Activated naive CD4-positive, alpha-beta T cell treated with anti-CD3 and anti-CD28 coated beads for 36 hours (primary cell): Measurements from ENCODE around the gene PIK3R2. TPM values are rescaled to one million over a fixed set of nuclear protein-coding genes. Genes with fewer than 3 reads are reported as not detected.

ENCODE experiments used
- CTCF ChIA-PET: fragments of 350-600 bp; sonication (Branson Sonifier 250); formaldehyde crosslinking; loops from one replicate; lab custom pipeline; 2021; ENCODE audit warnings: antibody characterized with exemption; lab: Charles Lee
- DNase-seq: peaks from one replicate; pipeline ENCODE4 v3.0.0-alpha.2; 2020
- H3K27ac Mint-ChIP-seq: one replicate; pipeline ENCODE4 v1.8.0; 2021; ENCODE audit warnings: mild to moderate bottlenecking, mixed read lengths
- H3K27me3 Mint-ChIP-seq: one replicate; pipeline ENCODE4 v1.8.0; 2021; ENCODE audit warnings: low read depth, mixed read lengths
- H3K36me3 Mint-ChIP-seq: one replicate; pipeline ENCODE4 v1.8.0; 2021; ENCODE audit warnings: low read depth, mixed read lengths
- H3K4me1 Mint-ChIP-seq: one replicate; pipeline ENCODE4 v1.8.0; 2021; ENCODE audit warnings: low read depth, mixed read lengths
- H3K4me3 Mint-ChIP-seq: one replicate; pipeline ENCODE4 v1.8.0; 2021; ENCODE audit warnings: mild to moderate bottlenecking, moderate library complexity, mixed read lengths
- H3K9me3 Mint-ChIP-seq: one replicate; pipeline ENCODE4 v1.8.0; 2021; ENCODE audit warnings: mixed read lengths
- intact Hi-C: fragments of 100-400 bp; cut with micrococcal nuclease; formaldehyde crosslinking; loops from one replicate; pipeline ENCODE4 v1.15.1; 2023
- total RNA-seq, 2 experiments: library from RNA; stranded (reverse); gene quantifications; one replicate each; pipeline ENCODE4 v1.2.3, GENCODE V29; 2021

The PIK3R2 gene
- total RNA-seq, 2 experiments from 2014 or later = 16.1 to 16.3 TPM

DNA sequence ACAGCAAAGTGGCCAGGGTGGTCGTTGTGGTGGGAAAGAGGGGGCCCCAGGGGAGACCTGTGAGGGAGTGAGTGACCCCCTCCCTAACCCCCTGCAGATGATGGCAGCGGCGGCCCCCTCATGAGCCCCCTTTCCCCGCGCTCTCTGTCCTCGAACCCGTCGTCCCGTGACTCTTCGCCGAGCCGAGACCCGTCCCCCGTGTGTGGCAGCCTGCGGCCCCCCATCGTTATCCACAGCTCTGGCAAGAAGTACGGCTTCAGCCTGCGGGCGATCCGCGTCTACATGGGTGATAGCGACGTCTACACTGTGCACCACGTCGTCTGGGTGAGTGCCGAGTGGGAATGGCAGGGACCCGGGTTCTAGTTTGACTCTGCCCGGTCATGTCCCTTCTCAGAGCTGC lies 8.1 kb upstream of the PIK3R2 start:
- Mint-ChIP-seq H3K9me3 (peaks cover 2% of the 10 kb centered on the region), H3K27me3 (no peaks in the 10 kb centered on the region), H3K4me3 (no peak overlapping the region), H3K27ac (no peak overlapping the region), H3K36me3 (peaks cover 22% of the 10 kb centered on the region), H3K4me1 (no peaks in the 10 kb centered on the region)
- intact Hi-C loops = no loop called here
- CTCF ChIA-PET = interaction anchor here (1.4 kb wide), 2 partner anchors 15 to 243 kb away, joined by 3 to 4 read pairs; no protein-coding TSS in a partner anchor
- no peak for DNase-seq

DNA sequence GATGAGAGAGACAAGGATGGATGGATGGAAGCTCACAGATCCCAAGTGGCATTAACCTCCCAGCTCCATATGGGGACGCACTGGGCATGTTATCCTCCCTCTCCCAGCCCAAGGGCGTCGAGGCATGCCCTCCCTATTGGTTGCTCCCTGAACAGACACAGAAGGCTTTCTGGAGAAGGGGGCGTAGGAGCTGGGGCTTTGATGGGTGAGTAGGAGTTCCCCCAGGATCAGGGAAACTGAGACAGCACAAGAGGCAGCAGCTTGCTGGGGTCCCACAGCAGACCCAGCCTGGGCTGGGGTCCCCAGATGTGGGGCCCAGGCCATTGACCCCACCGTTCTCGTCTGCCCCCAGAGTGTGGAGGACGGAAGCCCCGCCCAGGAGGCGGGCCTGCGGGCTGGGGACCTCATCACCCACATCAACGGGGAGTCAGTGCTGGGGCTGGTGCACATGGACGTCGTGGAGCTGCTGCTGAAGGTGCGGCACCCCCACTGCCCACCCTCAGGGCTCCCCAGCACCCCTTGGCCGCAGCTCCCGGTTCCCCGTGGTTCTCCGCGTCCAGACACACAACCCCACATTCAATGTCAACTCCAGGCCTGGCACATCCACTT lies 7.5 kb upstream of the PIK3R2 start:
- intact Hi-C loops = no loop called here
- no peak for DNase-seq
- H3K4me3 Mint-ChIP-seq = no peak overlapping the region
- no peaks in the 10 kb centered on the region for H3K27me3 Mint-ChIP-seq
- H3K9me3 Mint-ChIP-seq = no peaks in the 10 kb centered on the region
- no peaks in the 10 kb centered on the region for H3K4me1 Mint-ChIP-seq
- H3K27ac Mint-ChIP-seq = no peak overlapping the region
- CTCF ChIA-PET = interaction anchor here (0.6 to 1.4 kb wide), 4 partner anchors 14 to 243 kb away, joined by 3 to 6 read pairs (median 4); no protein-coding TSS in a partner anchor
- peaks cover 22% of the 10 kb centered on the region for H3K36me3 Mint-ChIP-seq

DNA sequence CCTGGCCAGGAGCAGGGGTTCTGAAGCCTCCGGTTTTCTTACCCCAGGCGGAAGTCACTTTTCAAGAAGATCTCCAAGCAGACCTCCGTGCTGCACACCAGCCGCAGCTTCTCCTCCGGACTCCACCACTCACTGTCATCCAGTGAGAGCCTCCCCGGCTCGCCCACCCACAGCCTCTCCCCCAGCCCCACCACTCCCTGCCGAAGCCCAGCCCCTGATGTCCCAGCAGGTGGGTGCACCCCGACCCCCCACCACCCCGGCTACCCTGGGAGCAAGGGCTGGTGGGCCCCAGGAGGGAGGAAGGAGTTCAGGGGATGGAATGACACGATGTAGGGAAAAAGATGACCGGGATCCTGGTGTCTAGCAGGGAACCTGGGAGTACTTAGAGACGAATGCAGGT lies 5.6 kb upstream of the PIK3R2 start:
- H3K4me1 Mint-ChIP-seq = peaks cover 10% of the 10 kb centered on the region
- no peaks in the 10 kb centered on the region for H3K27me3 Mint-ChIP-seq
- H3K4me3 Mint-ChIP-seq = no peak overlapping the region
- no peaks in the 10 kb centered on the region for H3K9me3 Mint-ChIP-seq
- CTCF ChIA-PET = no interaction called here
- no peak for DNase-seq
- H3K36me3 Mint-ChIP-seq = peaks cover 19% of the 10 kb centered on the region
- H3K27ac Mint-ChIP-seq = no peak overlapping the region
- intact Hi-C loops = no loop called here

DNA sequence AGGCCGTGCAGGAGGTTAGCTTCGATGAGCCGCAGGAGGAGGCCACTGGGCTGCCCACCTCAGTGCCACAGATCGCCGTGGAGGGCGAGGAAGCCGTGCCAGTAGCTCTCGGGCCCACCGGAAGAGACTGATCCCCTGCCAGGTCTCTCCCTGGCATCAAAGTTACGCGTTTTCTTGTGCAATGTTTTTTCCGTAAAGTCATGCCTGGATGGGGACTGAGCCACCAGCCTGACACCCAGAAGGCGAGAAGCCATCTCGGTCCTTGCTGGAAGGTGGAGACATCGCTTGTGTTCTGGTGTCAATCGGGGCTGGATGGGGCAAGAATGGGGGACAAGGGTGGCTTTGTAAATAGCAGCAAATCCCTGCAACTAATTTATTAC lies 3.4 kb upstream of the PIK3R2 start:
- Mint-ChIP-seq H3K36me3 (peaks cover 13% of the 10 kb centered on the region), H3K27me3 (no peaks in the 10 kb centered on the region), H3K9me3 (no peaks in the 10 kb centered on the region), H3K4me3 (no peak overlapping the region), H3K4me1 (peaks cover 19% of the 10 kb centered on the region), H3K27ac (no peak overlapping the region)
- no peak for DNase-seq
- CTCF ChIA-PET = no interaction called here
- intact Hi-C loops = no loop called here

DNA sequence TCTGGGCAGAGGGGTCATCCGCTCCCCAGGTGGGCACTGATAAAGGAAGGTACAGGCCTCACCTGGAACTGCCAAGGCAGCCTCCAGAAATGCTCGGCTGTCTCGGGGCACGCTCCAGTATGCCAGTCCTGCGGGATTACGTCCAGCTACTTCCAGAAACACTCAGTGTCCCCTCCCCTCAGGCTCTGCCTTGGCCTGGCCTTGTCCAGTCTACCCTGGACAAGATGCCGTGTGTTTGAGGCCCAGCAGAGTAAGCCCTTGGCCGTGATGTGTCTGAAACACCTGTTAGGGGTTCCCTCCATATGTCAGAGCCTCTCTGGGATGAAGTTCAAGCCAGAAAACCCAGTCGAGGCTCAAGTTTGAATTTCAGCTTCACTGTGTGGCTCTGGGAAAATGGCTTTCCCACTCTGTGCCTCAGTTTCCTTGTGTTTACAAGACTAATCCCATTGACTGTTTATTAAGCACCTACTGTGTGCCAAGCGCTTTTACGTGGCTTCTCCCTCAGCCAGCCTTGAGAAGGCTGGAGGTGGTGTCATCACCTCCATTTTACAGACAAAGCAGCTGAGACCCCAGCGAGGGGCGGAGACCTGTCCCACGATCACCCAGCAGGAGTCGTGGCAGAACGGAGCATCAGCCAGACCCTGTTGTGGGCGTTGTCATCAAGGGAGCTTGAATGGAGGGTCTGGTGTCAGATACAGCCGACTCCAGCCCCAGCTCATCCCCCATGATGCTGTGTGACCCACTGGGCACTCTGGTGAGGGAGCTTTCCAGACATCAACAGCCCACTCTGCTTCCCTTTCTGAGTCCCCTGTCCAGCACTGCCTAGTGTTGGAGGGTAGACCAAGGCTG lies 2.0 kb upstream of the PIK3R2 start:
- Mint-ChIP-seq H3K4me3 (peak overlapping the region; percentile 79), H3K27me3 (no peaks in the 10 kb centered on the region)

DNA sequence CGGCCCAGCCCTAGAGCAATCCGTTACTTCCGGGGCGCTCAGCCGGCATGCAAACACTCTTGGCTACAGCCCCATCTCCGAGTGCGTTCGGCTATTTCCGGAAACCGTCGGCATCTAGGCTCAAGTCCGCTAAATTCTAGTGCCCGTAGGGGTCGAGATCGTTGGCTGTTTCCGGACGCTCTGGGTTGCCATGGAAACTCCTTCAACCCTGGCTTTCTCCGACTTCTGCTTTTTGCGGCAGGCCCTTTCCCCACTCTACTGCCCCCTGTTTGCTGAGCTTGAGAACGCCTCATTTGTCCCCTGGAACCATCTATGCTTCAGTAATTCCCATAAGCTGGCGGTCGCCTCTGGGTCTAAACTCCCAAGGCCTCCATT lies 534 bp upstream of the PIK3R2 start:
- H3K9me3 Mint-ChIP-seq = no peaks in the 10 kb centered on the region
- DNase-seq = peak; percentile 100
- intact Hi-C loops = loop anchor here (1.0 to 2.0 kb wide), 10 partner anchors 33 to 293 kb away; partner anchors contain the start of genes ARRDC2, LSM4, RAB3A and RPL18A
- H3K4me3 Mint-ChIP-seq = peak overlapping the region; percentile 79
- H3K36me3 Mint-ChIP-seq = peaks cover 4% of the 10 kb centered on the region
- CTCF ChIA-PET = interaction anchor here (0.7 to 2.7 kb wide), 7 partner anchors 9 to 89 kb away, joined by 3 to 11 read pairs (median 3); partner anchors contain the start of gene MAST3
- H3K4me1 Mint-ChIP-seq = peaks cover 22% of the 10 kb centered on the region
- no peaks in the 10 kb centered on the region for H3K27me3 Mint-ChIP-seq
- peak overlapping the region; percentile 93 for H3K27ac Mint-ChIP-seq

More for the DNA sequence above, 2.0 kb upstream of the PIK3R2 start:
- Mint-ChIP-seq H3K9me3 (no peaks in the 10 kb centered on the region), H3K36me3 (peaks cover 7% of the 10 kb centered on the region), H3K4me1 (peaks cover 22% of the 10 kb centered on the region), H3K27ac (peak overlapping the region; percentile 93)
- DNase-seq = no peak
- CTCF ChIA-PET = interaction anchor here (0.8 to 2.7 kb wide), 8 partner anchors 10 to 92 kb away, joined by 3 to 11 read pairs (median 5); no protein-coding TSS in a partner anchor
- intact Hi-C loops = no loop called here

DNA sequence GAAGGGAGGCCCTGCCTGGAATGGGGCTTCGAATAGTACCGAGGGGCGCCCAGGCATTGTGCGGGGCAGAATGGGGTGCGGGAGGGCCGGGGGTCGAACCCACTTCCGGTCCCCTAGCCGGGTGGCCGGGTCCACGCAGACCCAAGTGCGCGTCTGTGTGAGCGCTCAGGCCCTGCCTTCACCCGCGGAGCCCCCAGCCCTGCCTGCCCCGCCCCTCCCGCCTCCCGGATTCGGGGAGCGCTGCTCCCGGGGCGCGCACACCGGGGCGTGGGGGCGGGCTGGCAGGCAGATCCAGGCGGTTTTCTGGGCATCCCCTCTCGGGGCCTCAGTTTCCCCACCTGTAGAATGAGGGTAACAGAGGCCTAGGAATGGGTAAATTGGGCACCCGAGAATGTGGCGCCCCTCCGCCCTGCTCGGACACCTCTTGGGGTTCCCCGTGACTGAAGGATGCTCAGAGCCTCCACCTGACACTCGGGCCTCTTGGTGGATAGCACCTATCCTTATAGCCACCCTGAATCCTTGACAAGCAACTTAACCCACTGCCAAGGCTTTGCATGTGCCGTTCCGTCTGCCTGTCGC lies 682 bp downstream of the PIK3R2 start:
- peak overlapping the region; percentile 37 for H3K27ac Mint-ChIP-seq
- intact Hi-C loops = loop anchor here (1.0 to 2.0 kb wide), 4 partner anchors 8 to 205 kb away; partner anchors contain the start of gene ARRDC2
- CTCF ChIA-PET = interaction anchor here (1.2 kb wide), 1 partner anchor 15 kb away, joined by 3 read pairs; no protein-coding TSS in a partner anchor
- peaks cover 22% of the 10 kb centered on the region for H3K4me1 Mint-ChIP-seq
- H3K9me3 Mint-ChIP-seq = no peaks in the 10 kb centered on the region
- peaks cover 2% of the 10 kb centered on the region for H3K36me3 Mint-ChIP-seq
- no peaks in the 10 kb centered on the region for H3K27me3 Mint-ChIP-seq
- peak overlapping the region; percentile 83 for H3K4me3 Mint-ChIP-seq
- DNase-seq = peak; percentile 46

DNA sequence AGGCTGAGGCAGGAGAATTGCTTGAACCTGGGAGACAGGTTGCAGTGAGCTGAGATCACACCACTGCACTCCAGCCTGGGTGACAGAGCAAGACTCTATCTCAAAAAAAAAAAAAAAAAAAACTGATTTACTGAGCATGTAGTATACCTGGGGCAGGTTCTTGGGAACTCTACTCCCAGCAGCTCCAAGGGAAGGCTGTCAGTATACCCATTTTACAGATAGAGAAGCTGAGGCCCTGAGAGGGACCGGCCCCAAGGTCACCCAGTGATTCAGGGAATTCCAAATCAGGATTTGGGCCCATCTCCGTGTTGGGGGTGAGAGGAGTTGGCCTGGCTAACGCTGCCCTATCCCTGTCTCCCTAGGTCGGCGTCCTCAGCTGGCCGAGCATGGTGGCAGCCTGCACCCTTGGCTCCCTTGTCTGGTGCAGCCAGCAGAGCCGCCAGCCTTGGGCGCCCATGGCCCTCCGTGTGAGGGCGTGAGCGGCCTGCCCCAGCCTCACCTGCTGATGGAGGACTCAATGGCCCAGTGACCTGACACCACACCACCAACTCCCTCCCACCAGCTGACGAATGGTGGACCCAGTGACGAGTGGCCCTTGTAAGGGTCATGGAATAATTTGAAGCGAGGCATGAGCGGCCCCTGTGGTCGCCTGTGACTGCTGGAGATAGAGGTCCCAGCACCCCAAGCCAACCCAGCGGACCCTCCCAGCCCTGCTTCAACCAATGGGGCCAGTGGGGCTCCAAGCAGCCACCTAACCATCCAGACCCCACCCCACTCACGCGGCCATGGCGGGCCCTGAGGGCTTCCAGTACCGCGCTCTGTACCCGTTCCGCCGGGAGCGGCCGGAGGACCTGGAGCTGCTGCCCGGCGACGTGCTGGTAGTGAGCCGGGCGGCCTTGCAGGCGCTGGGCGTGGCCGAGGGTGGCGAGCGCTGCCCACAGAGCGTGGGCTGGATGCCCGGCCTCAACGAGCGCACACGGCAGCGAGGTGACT lies 2.4 kb downstream of the PIK3R2 start:
- H3K4me3 Mint-ChIP-seq = peak overlapping the region; percentile 27
- CTCF ChIA-PET = interaction anchor here (0.6 to 1.2 kb wide), 6 partner anchors 11 to 174 kb away, joined by 3 to 6 read pairs (median 3); no protein-coding TSS in a partner anchor
- H3K27me3 Mint-ChIP-seq = no peaks in the 10 kb centered on the region
- no peak overlapping the region for H3K27ac Mint-ChIP-seq
- no peak for DNase-seq
- H3K4me1 Mint-ChIP-seq = peaks cover 25% of the 10 kb centered on the region
- no peaks in the 10 kb centered on the region for H3K9me3 Mint-ChIP-seq
- intact Hi-C loops = no loop called here
- H3K36me3 Mint-ChIP-seq = peaks cover 4% of the 10 kb centered on the region

DNA sequence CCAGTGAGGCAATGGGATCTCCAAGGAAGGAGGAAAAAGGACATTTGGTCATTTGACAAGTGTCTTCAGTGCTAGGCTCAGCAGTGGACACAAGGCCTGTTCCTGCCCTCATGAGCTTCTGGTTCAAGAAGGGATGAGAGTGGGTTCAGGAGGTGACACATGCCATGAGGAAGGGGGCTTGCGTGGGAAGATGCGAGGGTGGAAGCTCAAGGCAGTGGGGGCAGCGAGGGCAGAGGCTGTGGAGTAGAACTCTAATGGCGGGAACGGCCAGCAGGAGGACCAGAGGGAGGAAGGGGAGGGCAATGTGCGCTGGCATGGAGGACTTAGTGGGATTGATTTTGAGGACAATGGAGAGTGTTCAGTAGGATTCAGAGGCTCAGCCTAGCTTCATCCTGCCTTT lies 3.3 kb downstream of the PIK3R2 start:
- intact Hi-C loops = no loop called here
- no peaks in the 10 kb centered on the region for H3K27me3 Mint-ChIP-seq
- no peak overlapping the region for H3K4me3 Mint-ChIP-seq
- no peak for DNase-seq
- peaks cover 26% of the 10 kb centered on the region for H3K4me1 Mint-ChIP-seq
- CTCF ChIA-PET = interaction anchor here (1.0 to 1.1 kb wide), 2 partner anchors 10 to 64 kb away, joined by 4 to 6 read pairs; no protein-coding TSS in a partner anchor
- no peak overlapping the region for H3K27ac Mint-ChIP-seq
- peaks cover 5% of the 10 kb centered on the region for H3K36me3 Mint-ChIP-seq
- H3K9me3 Mint-ChIP-seq = no peaks in the 10 kb centered on the region

DNA sequence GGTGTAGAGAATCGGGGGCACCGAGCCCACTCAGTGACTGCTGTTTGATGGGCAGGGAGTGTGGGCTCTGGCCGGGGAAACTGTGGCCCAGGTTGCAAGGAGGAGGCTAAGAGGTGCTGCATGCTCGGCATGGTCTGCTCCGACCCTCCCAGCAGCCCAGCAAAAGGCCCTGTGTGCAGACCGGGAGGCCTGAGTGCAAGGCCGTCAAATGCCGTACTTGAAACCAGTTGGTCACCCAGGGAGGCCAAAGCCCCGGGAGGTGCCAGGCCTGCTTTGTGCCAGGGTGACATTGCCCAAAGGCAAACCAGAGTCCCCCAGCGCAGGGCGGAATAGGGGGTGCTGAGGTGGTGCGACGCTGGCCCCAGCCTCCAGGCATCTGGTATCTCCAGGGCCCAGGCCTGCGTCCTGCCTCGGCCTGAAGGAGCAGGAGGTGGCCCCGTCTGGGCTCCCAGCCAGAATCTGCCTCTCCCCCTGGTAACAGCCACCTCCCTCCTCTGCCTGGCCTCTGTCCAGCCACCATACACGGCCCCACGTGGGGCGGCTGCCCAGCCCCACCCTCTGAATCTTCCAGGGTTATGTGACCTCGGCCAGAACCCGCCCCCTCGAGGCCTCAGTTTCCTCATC lies 4.0 kb downstream of the PIK3R2 start:
- H3K9me3 Mint-ChIP-seq = no peaks in the 10 kb centered on the region
- no peaks in the 10 kb centered on the region for H3K27me3 Mint-ChIP-seq
- H3K36me3 Mint-ChIP-seq = peaks cover 5% of the 10 kb centered on the region
- DNase-seq = no peak
- CTCF ChIA-PET = interaction anchor here (1.1 kb wide), 1 partner anchor 10 kb away, joined by 4 read pairs; no protein-coding TSS in a partner anchor
- H3K27ac Mint-ChIP-seq = no peak overlapping the region
- no peak overlapping the region for H3K4me3 Mint-ChIP-seq
- intact Hi-C loops = no loop called here
- H3K4me1 Mint-ChIP-seq = peaks cover 25% of the 10 kb centered on the region
